ENCODE data around the gene TMEM86B.
"Not testable (repeated sequence)": the region's sequence is repeated elsewhere in the genome, so short reads cannot be mapped to it uniquely, and the experiment has no call there.

TMEM86B gene

DNA sequence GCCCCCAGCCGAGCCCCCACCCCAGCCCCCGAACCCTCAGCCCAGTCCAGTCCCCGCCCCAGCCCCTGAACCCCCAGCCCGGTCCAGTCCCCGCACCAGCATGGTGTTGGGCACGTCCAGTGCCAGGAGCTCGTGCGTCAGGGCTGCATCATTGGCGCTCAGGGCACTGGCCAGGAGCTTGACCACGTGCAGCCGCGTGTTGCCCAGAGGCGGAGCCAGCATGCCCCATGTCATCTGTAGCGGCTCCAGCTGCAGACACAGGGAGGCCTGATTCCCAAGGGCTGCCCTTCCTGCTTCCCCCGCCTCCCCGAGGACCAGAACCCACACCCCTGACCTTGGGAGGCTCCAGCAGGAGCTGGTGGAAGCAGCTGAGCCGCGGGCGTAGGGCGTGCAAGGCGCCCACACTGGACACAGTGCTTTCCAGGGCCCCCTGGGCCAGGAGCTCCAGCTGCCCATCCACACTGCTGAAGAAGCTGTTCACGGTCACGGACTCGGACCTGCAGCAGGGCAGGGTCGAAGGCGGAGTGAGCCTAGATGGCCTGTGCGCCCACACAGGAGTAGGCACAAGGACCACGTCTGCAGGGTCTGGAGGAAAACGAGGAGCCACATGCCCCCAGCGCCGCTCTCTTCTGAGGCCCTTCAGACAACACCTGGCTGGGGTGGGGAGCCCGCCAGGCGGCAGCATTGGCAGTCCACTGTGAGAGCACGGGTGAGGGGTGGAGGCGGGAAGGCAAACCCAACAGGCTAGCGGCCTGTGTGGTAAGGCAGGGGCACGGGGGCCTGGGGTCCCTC lies 12.8 kb upstream of the TMEM86B start:
- DNase-seq = no peak

DNA sequence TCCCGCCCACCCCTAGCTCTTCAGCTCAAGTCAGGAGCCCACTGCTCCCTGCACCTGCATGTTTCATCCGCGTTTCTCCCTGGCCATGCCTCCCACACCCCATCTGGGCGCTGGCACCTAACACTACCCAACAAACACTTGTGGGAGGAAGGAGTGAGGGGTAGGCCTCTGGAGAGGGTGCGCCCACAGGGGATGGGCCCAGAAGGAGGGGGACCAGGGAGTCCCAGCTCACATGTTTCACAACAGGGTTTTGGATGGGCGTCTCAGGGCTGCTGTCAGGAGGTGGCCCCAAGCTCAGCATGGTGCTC lies 12.1 kb upstream of the TMEM86B start:
- DNase-seq = no peak

- no peak for DNase-seq
Measured at GRCh38 chr19:55239004-55239403, 10.4 kb upstream of the TMEM86B start.

- DNase-seq = no peak
Measured at GRCh38 chr19:55238030-55238429, 9.5 kb upstream of the TMEM86B start.

- no peak for DNase-seq
Measured at GRCh38 chr19:55232986-55233385, 4.4 kb upstream of the TMEM86B start.

DNA sequence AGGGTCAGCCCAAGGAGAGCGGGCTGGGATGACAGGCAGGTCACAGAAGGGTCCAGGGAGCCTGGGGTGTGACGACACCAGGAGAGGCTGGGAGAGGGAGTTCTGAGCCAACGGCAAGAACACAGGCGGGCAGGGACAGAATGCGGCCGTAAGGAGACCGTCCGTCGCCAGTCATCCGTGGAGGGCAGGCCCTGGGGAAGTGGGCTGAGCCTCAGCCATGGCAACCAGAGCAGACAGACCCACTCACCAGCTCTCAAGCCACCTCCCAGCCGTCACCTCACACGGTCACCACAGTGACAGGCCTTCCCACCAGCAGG lies 3.7 kb upstream of the TMEM86B start:
- DNase-seq = no peak

DNA sequence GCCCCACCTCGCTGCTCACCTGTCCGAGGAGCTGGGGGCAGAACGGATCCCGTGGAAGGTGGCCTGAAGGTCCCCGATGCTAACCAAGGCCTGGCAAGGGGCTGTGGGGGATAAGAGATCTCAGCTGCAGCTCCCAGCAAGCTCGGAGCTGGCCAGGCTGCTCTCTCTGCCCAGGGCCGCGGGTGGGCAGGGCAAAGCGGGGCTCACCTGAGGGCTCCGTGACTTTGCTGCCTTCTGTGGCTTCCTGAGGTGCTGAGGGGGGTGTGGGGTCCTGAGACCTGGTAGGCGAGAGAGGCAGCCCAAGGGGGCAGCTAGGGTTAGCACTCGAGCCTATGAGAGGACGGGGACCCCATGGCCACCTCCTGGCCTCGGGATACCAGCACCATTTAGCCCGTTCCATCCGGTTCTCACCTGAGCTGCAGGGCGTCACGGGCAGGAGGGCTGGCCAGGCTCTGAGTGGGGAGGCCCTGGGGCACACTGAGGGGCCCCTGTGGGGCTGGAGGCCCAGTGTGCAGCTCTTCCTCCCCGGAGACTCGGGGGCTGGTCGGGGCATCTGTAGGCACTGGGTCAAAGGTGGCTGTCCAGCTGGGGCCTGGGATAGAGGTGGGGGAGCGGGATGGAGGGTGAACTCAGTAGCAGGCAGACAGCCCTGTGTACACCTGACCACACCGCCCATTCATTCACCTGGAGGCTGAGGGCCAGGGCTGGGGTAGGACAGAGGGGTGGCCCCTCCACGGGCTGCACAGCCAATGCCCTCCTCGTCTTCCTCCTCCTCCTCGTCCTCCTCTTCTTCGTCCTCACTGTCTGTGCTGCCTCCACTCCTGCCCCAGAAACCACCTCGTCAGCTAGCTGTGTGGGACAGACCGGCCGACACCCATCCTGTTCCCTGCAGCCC lies 3.1 kb upstream of the TMEM86B start:
- DNase-seq = no peak

GRCh38 chr19:55230780-55231179 lies 2.2 kb upstream of the TMEM86B start:
- no peak for DNase-seq

DNA sequence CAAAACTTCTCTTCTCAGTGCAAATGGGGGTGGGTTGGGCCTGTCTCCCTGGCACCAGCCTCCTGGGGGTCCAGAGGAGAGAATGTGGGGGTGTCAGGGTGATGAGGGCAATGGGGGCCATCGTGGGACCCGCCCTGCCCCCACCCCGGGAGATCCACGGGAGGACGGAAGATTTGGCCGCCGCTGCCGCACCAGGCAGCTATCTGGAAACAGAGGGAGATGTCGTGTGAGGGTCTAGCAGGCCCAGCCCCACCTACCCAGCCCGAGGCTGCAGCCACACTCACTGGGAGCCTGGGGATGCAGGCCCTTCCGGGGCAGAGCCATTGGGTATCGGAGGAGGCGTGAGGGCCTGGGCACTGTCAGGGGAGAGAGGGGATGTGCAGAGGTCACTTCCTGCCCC lies 1.8 kb upstream of the TMEM86B start:
- DNase-seq = no peak

GRCh38 chr19:55229789-55230182 lies 1.2 kb upstream of the TMEM86B start:
- DNase-seq = no peak

DNA sequence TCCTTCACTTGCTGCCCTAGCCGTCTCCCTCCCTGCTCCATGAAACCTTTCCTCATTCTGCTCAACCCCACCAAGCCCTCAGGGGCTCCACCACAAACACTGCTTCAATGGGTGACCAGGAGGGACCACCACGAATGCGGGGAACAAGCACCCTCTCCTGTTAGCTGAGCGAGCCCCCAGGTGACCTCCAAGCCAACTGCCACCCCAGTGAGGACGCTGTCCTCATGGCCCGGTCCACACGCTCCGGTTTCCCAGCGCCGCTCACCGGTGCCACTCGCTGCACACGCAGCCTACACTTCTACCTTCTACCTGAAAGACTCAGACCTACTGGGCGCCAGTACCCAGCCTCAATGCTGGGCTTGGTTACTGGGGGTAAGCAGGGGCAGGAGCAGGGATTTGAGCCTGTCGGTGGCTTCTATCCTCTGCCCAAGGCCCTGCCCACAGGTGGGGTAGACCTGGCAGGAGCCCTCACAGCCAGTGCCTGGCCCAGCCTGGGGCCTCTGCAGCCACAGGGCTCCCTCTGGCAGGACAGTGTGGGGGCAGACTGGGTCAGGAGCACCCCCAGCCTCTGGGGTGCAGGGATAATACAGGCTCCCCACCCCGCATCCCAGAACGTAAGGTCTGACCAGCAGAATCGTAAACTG lies 704 bp upstream of the TMEM86B start:
- no peak for DNase-seq

DNA sequence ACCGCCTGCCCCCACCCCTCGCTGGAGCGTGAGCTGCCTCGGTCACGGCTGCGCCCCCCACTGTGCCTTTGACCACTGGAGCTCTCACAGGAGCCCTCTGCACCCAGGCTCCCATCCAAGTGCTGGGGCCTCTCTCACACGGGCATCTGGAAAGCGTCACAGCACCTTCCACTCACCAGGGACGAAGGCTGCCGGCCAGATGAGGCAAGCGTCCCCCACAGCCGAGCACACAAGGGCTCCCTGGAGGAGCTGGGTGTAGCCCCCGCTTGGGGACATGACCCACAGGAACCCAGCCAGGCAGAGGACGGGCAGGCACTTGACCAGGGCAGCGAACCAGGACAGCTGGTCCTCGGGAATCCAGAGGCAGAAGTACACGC lies 560 bp downstream of the TMEM86B start:
- DNase-seq = peak; percentile 16

DNA sequence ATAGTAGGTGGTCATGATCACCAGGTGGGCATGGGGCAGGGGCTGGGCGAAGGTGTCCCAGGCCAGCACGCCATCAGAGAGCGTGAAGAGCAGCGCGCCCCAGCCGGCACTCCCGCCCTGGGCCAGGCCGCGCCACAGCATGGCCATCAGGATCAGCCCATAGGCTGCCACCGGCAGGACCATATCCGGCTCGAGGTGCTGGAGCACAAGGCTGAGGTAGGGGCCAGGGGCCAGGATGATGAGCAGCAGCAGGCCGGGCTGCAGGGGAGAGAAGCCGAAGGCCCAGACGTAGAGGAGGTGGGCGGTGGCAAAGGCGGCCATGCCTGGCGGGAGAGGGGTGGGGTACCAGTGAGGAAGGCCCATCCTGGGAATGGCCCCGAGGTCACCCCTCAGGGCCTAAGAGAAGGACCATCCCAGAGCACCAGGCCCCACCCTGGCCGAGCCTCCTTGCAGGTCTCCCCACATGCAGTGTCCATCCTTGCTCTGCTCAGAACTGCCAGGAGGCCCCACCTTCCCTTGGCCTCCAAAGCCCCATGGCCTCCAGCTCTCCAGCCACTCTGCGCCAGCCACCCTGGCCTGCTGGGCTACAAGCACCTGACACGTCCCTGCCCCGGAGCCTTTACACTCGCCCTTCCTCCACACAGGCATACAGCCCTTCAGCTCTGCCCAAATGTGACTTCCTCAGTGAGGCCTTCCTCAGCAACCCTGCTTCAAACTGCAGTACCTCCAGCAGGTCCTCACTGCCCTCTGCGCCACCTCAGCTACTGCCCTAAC lies 1.1 kb downstream of the TMEM86B start:
- DNase-seq = no peak

DNA sequence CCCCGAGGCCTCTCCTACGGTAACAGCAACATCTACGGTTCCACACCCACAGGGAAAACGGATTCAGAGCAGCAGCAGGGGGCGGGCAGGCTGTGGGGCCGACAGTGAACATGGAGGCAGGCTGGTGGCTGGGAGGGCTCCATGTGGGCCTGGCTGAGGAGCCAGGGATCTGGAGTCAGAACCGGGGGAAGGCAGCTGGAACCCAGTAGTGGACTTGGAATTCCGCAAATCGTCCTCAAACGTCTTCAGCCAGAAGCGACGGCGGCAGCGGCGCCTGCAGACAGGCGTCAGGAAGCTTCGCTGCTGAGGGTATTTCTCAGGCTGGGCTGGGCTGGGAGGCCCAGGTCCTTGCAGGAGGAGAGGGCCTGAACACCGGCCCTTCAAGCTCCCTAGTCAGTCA lies 1.8 kb downstream of the TMEM86B start:
- no peak for DNase-seq

- DNase-seq = no peak
Measured at GRCh38 chr19:55226273-55226672, 2.3 kb downstream of the TMEM86B start.

GRCh38 chr19:55225415-55225958 lies 3.1 kb downstream of the TMEM86B start:
- no peak for DNase-seq

- not testable (repeated sequence) for DNase-seq
Measured at GRCh38 chr19:55224679-55225414, 3.7 kb downstream of the TMEM86B start.

DNA sequence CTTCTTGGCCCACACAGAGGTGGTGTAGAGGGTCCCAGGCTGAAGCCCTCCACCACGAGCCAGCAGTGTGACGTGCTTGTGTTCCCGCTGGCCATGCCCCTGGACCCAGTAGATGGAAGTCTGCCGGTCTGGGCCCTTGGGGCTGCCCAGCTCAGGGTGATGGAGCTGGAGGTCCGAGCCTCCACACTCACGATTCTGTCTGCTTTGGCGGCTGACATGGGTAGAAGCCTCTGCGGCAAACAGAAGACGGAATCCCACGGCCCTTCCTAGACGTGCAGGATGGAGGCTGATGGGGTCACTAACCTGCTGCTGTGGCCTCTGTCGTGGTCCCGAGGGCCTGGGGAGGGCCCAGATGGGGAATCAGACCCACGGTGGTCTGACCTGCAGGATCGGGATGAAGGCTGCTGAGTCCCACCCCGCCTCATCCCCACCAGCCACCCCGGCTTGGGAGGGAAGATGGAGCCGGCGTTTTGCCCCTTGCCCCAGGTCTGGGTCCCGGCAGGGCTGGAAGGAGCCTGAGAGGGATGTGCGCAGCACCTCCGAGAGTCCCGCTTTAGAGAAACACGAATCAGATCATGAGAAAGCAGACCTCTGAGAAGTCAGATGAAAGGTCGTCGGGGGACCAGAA lies 4.4 kb downstream of the TMEM86B start:
- no peak for DNase-seq

- no peak for DNase-seq
Measured at GRCh38 chr19:55223291-55224037, 5.1 kb downstream of the TMEM86B start.

DNA sequence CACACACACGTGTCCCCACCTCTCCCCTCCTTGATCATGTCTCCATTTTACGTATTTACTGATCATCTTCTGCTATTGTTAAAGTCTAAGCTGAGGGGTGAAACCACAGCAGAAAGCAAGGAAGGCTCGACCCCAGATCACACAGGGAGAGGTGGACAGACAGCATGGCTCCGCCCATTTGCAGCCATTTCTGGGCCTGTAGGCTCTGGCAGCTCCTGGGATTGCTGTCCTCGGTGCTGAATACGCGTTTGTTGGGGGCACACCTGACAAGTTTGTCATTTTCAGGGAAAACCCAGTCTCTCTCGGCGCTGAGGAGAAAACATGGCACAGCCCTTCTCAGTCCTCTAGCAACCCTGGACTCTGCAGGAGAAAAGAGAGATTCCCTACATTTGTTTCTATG lies 8.0 kb downstream of the TMEM86B start:
- DNase-seq = no peak

Data from NCI-H1092 treated with DMSO at 0.1 percent for 48 hours (cell line).